H9 (cell line): ENCODE data around the gene ILF2. TPM values are rescaled to one million over a fixed set of nuclear protein-coding genes. Genes with fewer than 3 reads are reported as not detected.
A peak's percentile ranks its signal among the peaks of the same experiment; 100 is the strongest.

ENCODE experiments used
- DNase-seq: peaks from one replicate; pipeline ENCODE4 v3.0.0-alpha.2; 2017
- H2AFZ ChIP-seq: one replicate; pipeline ENCODE4 v1.6.1; 2013; ENCODE audit warnings: mild to moderate bottlenecking, low read length, control low read depth, moderate library complexity
- H2AK5ac ChIP-seq: 2 replicates; pipeline ENCODE4 v1.6.1; 2013; ENCODE audit warnings: low read length, control low read depth, mixed read lengths; ENCODE audit not compliant: insufficient read length
- H2BK120ac ChIP-seq: one replicate; pipeline ENCODE4 v1.6.1; 2013; ENCODE audit warnings: low read depth, mild to moderate bottlenecking, low read length, control low read depth, inconsistent platforms; ENCODE audit not compliant: poor library complexity, severe bottlenecking
- H2BK12ac ChIP-seq: 2 replicates; pipeline ENCODE4 v1.6.1; 2013; ENCODE audit warnings: low read length, control low read depth, mixed read lengths, low read depth; ENCODE audit not compliant: insufficient read length
- H2BK15ac ChIP-seq: 2 replicates; pipeline ENCODE4 v1.6.1; 2013; ENCODE audit warnings: low read depth, low read length, control low read depth
- H2BK20ac ChIP-seq: one replicate; pipeline ENCODE4 v1.6.1; 2013; ENCODE audit warnings: low read depth, mild to moderate bottlenecking, low read length, control low read depth, inconsistent platforms; ENCODE audit not compliant: poor library complexity, severe bottlenecking
- H2BK5ac ChIP-seq: 2 replicates; pipeline ENCODE4 v1.6.1; 2013; ENCODE audit warnings: low read length, control low read depth, mixed read lengths; ENCODE audit not compliant: insufficient read length
- H3K14ac ChIP-seq: 2 replicates; pipeline ENCODE4 v1.6.1; 2013; ENCODE audit warnings: low read length, control low read depth; ENCODE audit not compliant: insufficient read depth
- H3K18ac ChIP-seq: 2 replicates; pipeline ENCODE4 v1.6.1; 2013; ENCODE audit warnings: low read depth, mild to moderate bottlenecking, mixed read lengths, low read length, control low read depth; ENCODE audit not compliant: insufficient read length
- H3K23ac ChIP-seq: 2 replicates; pipeline ENCODE4 v1.6.1; 2013; ENCODE audit warnings: low read length, control low read depth, mixed read lengths, low read depth; ENCODE audit not compliant: insufficient read length
- H3K23me2 ChIP-seq: 2 replicates; pipeline ENCODE4 v1.6.1; 2013; ENCODE audit warnings: low read depth, mild to moderate bottlenecking, mixed read lengths, low read length, control low read depth; ENCODE audit not compliant: insufficient read length, poor library complexity, severe bottlenecking
- H3K27ac ChIP-seq: 2 replicates; pipeline ENCODE4 v1.5.1; 2013; ENCODE audit warnings: low read length, control low read depth, mixed read lengths, low read depth; ENCODE audit not compliant: insufficient read length
- H3K27me3 ChIP-seq: 2 replicates; pipeline ENCODE4 v1.6.1; 2013; ENCODE audit warnings: low read length, control low read depth, inconsistent platforms; ENCODE audit not compliant: insufficient read depth
- H3K4ac ChIP-seq: 2 replicates; pipeline ENCODE4 v1.6.1; 2013; ENCODE audit warnings: low read depth, mild to moderate bottlenecking, control low read depth, inconsistent platforms, low read length, moderate library complexity
- H3K4me1 ChIP-seq: 2 replicates; pipeline ENCODE4 v1.6.1; 2013; ENCODE audit warnings: low read length, control low read depth, inconsistent platforms; ENCODE audit not compliant: insufficient read depth
- H3K4me2 ChIP-seq: 2 replicates; pipeline ENCODE4 v1.6.1; 2013; ENCODE audit warnings: low read length, control low read depth, mixed read lengths; ENCODE audit not compliant: insufficient read length, insufficient read depth
- H3K56ac ChIP-seq: 2 replicates; pipeline ENCODE4 v1.6.1; 2013; ENCODE audit warnings: low read depth, mild to moderate bottlenecking, mixed read lengths, low read length, control low read depth; ENCODE audit not compliant: insufficient read length
- H3K79me1 ChIP-seq: 2 replicates; pipeline ENCODE4 v1.6.1; 2013; ENCODE audit warnings: low read depth, mild to moderate bottlenecking, moderate library complexity, low read length, control low read depth, inconsistent platforms; ENCODE audit not compliant: insufficient read depth, poor library complexity, severe bottlenecking
- H3K79me2 ChIP-seq: 2 replicates; pipeline ENCODE4 v1.6.1; 2013; ENCODE audit warnings: low read length, control low read depth, inconsistent platforms; ENCODE audit not compliant: insufficient read depth
- H3K9ac ChIP-seq: 2 replicates; pipeline ENCODE4 v1.6.1; 2013; ENCODE audit warnings: low read length, control low read depth, mixed read lengths; ENCODE audit not compliant: insufficient read length; ENCODE audit errors: extremely low read depth
- H3K9me3 ChIP-seq: one replicate; pipeline ENCODE4 v1.6.1; 2013; ENCODE audit warnings: low read depth, low read length, inconsistent platforms; ENCODE audit not compliant: control insufficient read depth
- H3T11ph ChIP-seq: one replicate; pipeline ENCODE4 v1.6.1; 2013; ENCODE audit warnings: mild to moderate bottlenecking, low read length, control low read depth, inconsistent platforms
- H4K20me1 ChIP-seq: one replicate; pipeline ENCODE4 v1.6.1; 2013; ENCODE audit not compliant: control insufficient read depth, insufficient read length, insufficient read depth
- H4K5ac ChIP-seq: 2 replicates; pipeline ENCODE4 v1.6.1; 2013; ENCODE audit warnings: low read depth, mild to moderate bottlenecking, mixed read lengths, low read length, control low read depth; ENCODE audit not compliant: insufficient read length
- H4K8ac ChIP-seq: replicated peaks from 2 replicates; pipeline ENCODE4 v1.6.1; 2013; ENCODE audit warnings: low read length, control low read depth, mixed read lengths, low read depth; ENCODE audit not compliant: insufficient read length
- H4K91ac ChIP-seq: 2 replicates; pipeline ENCODE4 v1.6.1; 2013; ENCODE audit warnings: low read depth, mild to moderate bottlenecking, moderate library complexity, mixed read lengths, low read length, control low read depth; ENCODE audit not compliant: insufficient read length
- H3K27ac Mint-ChIP-seq, 3 experiments: 2 replicates in 2 of 3; 3 replicates in 1 of 3; pipeline ENCODE4 v1.8.0; 2020 to 2021; ENCODE audit warnings: mixed read lengths in 3 of 3, mild to moderate bottlenecking in 1 of 3, moderate library complexity in 1 of 3
- H3K27me3 Mint-ChIP-seq: 2 replicates; pipeline ENCODE4 v1.8.0; 2021; ENCODE audit warnings: low read depth, mild to moderate bottlenecking, moderate library complexity, mixed read lengths
- H3K36me3 Mint-ChIP-seq, 3 experiments: 2 replicates in 2 of 3; 3 replicates in 1 of 3; pipeline ENCODE4 v1.8.0; 2020 to 2021; ENCODE audit warnings: low read depth in 3 of 3, mixed read lengths in 3 of 3; ENCODE audit not compliant: insufficient read depth in 1 of 3
- H3K4me1 Mint-ChIP-seq, 2 experiments: 2 replicates each; pipeline ENCODE4 v1.8.0; 2020; ENCODE audit warnings: mixed read lengths in 2 of 2
- H3K4me3 Mint-ChIP-seq, 2 experiments: 2 replicates in 1 of 2; 3 replicates in 1 of 2; pipeline ENCODE4 v1.8.0; 2020 to 2021; ENCODE audit warnings: mild to moderate bottlenecking in 2 of 2, mixed read lengths in 2 of 2, moderate library complexity in 1 of 2
- H3K9me3 Mint-ChIP-seq, 2 experiments: 2 replicates in 1 of 2; 3 replicates in 1 of 2; pipeline ENCODE4 v1.8.0; 2020; ENCODE audit warnings: mild to moderate bottlenecking in 2 of 2, mixed read lengths in 2 of 2, moderate library complexity in 1 of 2
- WGBS: extraction: QIAGEN DNeasy Blood & Tissue Kit; methylation state at CpG from one replicate; pipeline ENCODE4 v1.1.7; 2013; ENCODE audit warnings: missing lambda C conversion rate, low lambda C conversion rate, mixed read lengths; ENCODE audit not compliant: insufficient read length; ENCODE audit errors: extremely low coverage; 5-methylcytosine and 5-hydroxymethylcytosine counted together
- total RNA-seq: library from RNA; stranded (reverse); gene quantifications from 2 replicates; pipeline ENCODE4 v1.2.1, GENCODE V29; 2021
- TF ChIP-seq, protein P1 (sequence below): fragments of 200-600 bp; sonication (generic); conservative IDR thresholded peaks from 3 replicates; pipeline ENCODE4 v1.8.0; 2021; ENCODE audit warnings: antibody characterized with exemption, mild to moderate bottlenecking

Gene ILF2
- total RNA-seq, 1 experiment from 2014 or later: 357 TPM

DNA sequence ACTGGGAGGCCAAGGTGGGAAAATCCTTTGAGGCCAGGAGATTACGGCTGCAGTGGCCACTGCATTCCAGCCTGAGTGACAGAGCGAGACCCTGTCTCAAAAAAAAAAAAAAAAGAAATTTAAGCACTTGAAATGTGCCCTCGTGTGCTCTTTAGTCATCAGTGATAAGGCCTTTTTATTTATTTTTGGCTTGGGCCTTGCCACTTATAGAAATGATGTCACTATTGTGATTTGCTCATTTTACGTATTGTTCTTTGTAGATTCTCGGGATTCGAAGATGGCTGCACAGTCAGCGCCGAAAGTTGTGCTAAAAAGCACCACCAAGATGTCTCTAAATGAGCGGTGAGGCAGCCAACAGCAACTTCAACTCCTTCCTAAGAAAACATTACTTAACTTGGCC, 34.5 kb downstream of the ILF2 start:
- H2AFZ ChIP-seq: no peak overlapping the region
- peaks cover 13 to 16% of the 10 kb centered on the region in 2 experiments for H3K4me1 Mint-ChIP-seq
- H3K9me3 Mint-ChIP-seq: peaks cover 0 to 3% of the 10 kb centered on the region in 2 experiments; a peak in 1 of 5 replicates
- TF ChIP-seq, protein P1, sequence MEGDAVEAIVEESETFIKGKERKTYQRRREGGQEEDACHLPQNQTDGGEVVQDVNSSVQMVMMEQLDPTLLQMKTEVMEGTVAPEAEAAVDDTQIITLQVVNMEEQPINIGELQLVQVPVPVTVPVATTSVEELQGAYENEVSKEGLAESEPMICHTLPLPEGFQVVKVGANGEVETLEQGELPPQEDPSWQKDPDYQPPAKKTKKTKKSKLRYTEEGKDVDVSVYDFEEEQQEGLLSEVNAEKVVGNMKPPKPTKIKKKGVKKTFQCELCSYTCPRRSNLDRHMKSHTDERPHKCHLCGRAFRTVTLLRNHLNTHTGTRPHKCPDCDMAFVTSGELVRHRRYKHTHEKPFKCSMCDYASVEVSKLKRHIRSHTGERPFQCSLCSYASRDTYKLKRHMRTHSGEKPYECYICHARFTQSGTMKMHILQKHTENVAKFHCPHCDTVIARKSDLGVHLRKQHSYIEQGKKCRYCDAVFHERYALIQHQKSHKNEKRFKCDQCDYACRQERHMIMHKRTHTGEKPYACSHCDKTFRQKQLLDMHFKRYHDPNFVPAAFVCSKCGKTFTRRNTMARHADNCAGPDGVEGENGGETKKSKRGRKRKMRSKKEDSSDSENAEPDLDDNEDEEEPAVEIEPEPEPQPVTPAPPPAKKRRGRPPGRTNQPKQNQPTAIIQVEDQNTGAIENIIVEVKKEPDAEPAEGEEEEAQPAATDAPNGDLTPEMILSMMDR: no peak
- H2AK5ac ChIP-seq: no peak overlapping the region
- H3K36me3 Mint-ChIP-seq: peaks cover 43 to 71% (median 59%) of the 10 kb centered on the region in 3 experiments
- H3K14ac ChIP-seq: no peak overlapping the region
- peak overlapping the region; percentile 75 to 99; a peak in 3 of 5 replicates for H3K4me3 Mint-ChIP-seq
- H2BK12ac ChIP-seq: no peak overlapping the region
- no peak overlapping the region for H3K4me2 ChIP-seq
- H4K5ac ChIP-seq: no peak overlapping the region
- H3K23me2 ChIP-seq: peaks cover 12% of the 10 kb centered on the region
- no peaks in the 10 kb centered on the region for H3K9me3 ChIP-seq
- no peak overlapping the region for H3K18ac ChIP-seq
- no CpG with 5 or more reads among the region's 9 CpGs for WGBS
- DNase-seq: no peak
- no peak overlapping the region for H3K56ac ChIP-seq
- no peak overlapping the region for H2BK15ac ChIP-seq
- no peak overlapping the region for H3K4ac ChIP-seq
- H3K27me3 ChIP-seq: no peaks in the 10 kb centered on the region
- H4K91ac ChIP-seq: no peak overlapping the region
- no peak overlapping the region for H2BK20ac ChIP-seq
- no peak overlapping the region for H3K9ac ChIP-seq
- peaks cover 4% of the 10 kb centered on the region; the same call in 1 of the 2 replicates for H3K79me2 ChIP-seq
- H3K27ac Mint-ChIP-seq: no peak overlapping the region; a peak in 1 of 7 replicates
- no peak overlapping the region for H3K23ac ChIP-seq
- no peaks in the 10 kb centered on the region for H3K79me1 ChIP-seq
- no peak overlapping the region for H2BK120ac ChIP-seq
- H3K27ac ChIP-seq: no peak overlapping the region
- no peak overlapping the region for H2BK5ac ChIP-seq
- no peaks in the 10 kb centered on the region for H3K4me1 ChIP-seq
- no peaks in the 10 kb centered on the region for H4K20me1 ChIP-seq
- no peak overlapping the region for H3T11ph ChIP-seq
- no peak overlapping the region for H4K8ac ChIP-seq
- H3K27me3 Mint-ChIP-seq: no peaks in the 10 kb centered on the region
